HCT116 (cell line): ENCODE data around the gene FAM131A. TPM values are rescaled to one million over a fixed set of nuclear protein-coding genes. Genes with fewer than 3 reads are reported as not detected.

Experiments used
- ATAC-seq: fragments of 200-7000 bp; cut with Tn5 transposase; 2 replicates; pipeline ENCODE4 v1.9.1; 2020; ENCODE audit warnings: mild to moderate bottlenecking, moderate library complexity
- BruUV-seq: library from RNA; stranded (reverse); fragments of 400-500 nt; replicated peaks from 2 replicates; lab custom pipeline; 2021; lab: Mats Ljungman, UMichigan
- CTCF ChIA-PET: fragments of 300-600 bp; sonication (Branson Sonifier 250); formaldehyde crosslinking; loops from one replicate; lab custom pipeline; 2021; ENCODE audit warnings: antibody characterized with exemption; lab: Charles Lee
- POLR2A ChIA-PET: fragments of 300-600, 350-600 bp; sonication (Branson Sonifier 250); formaldehyde crosslinking; loops from one replicate; lab custom pipeline; 2021; ENCODE audit warnings: antibody characterized with exemption; lab: Charles Lee
- RAD21 ChIA-PET, 2 experiments: fragments of 300-600 bp; sonication (Branson Sonifier 250); formaldehyde crosslinking; loops; one replicate each; lab custom pipeline; 2023; ENCODE audit warnings: low total read pairs in 2 of 2; ENCODE audit not compliant: uncharacterized antibody in 2 of 2, unreplicated experiment in 2 of 2, low non-redundant PET in 1 of 2; lab: Charles Lee
- DNase-seq: peaks from one replicate; pipeline ENCODE4 v3.0.0-alpha.2; 2010; ENCODE audit warnings: low read depth, low spot score
- H2AFZ ChIP-seq: fragments of 200-600 bp; shearing (Covaris generic), sonication (generic); 2 replicates; pipeline ENCODE4 v1.6.1; 2017; ENCODE audit warnings: low read depth, mixed run types, mixed read lengths, antibody characterized with exemption, low read length; ENCODE audit not compliant: poor library complexity, severe bottlenecking
- H3K27ac ChIP-seq: 2 replicates; pipeline ENCODE4 v1.5.1; 2012; ENCODE audit warnings: low read depth, low read length
- H3K27me3 ChIP-seq: fragments of 200-600 bp; sonication (generic); 2 replicates; pipeline ENCODE4 v1.6.1; 2016; ENCODE audit warnings: mixed run types, low read length, mixed read lengths; ENCODE audit not compliant: insufficient read depth
- H3K36me3 ChIP-seq, 2 experiments: fragments of 200-500 bp in 1 of 2; fragments of 200-600 bp in 1 of 2; sonication (Bioruptor generic) in 1 of 2; sonication (generic) in 1 of 2; 2 replicates each; pipeline versions ENCODE4 v1.5.1 to v1.6.1; 2014 to 2016; ENCODE audit warnings: low read length in 2 of 2, inconsistent platforms in 1 of 2, mixed read lengths in 1 of 2, mixed run types in 1 of 2; ENCODE audit not compliant: insufficient read depth in 2 of 2, control insufficient read depth in 1 of 2
- H3K4me1 ChIP-seq, 2 experiments: fragments of 200-600 bp in 1 of 2; sonication (generic) in 1 of 2; 2 replicates each; pipeline versions ENCODE4 v1.5.1 to v1.6.1; 2012 to 2017; ENCODE audit warnings: low read length in 2 of 2, inconsistent platforms in 1 of 2, mild to moderate bottlenecking in 1 of 2, mixed read lengths in 1 of 2, mixed run types in 1 of 2, moderate library complexity in 1 of 2; ENCODE audit not compliant: insufficient read depth in 2 of 2, control insufficient read depth in 1 of 2
- H3K4me2 ChIP-seq: fragments of 200-600 bp; sonication (generic); 2 replicates; pipeline ENCODE4 v1.6.1; 2017; ENCODE audit warnings: mixed run types, low read length, mixed read lengths
- H3K4me3 ChIP-seq, 2 experiments: fragments of 200-600 bp in 1 of 2; sonication (generic) in 1 of 2; replicated peaks in 1 of 2; 2 replicates each; pipeline ENCODE4 v1.5.1; 2011 to 2016; ENCODE audit warnings: low read length in 2 of 2, control low read depth in 1 of 2, low read depth in 1 of 2, mild to moderate bottlenecking in 1 of 2, mixed read lengths in 1 of 2, mixed run types in 1 of 2
- H3K79me2 ChIP-seq: fragments of 200-600 bp; sonication (generic); 2 replicates; pipeline ENCODE4 v1.6.1; 2017; ENCODE audit warnings: mild to moderate bottlenecking, mixed run types, low read length, moderate library complexity, mixed read lengths; ENCODE audit not compliant: insufficient read depth
- H3K9ac ChIP-seq: fragments of 200-600 bp; sonication (generic); 2 replicates; pipeline ENCODE4 v1.6.1; 2016; ENCODE audit warnings: low read length, mixed read lengths
- H3K9me2 ChIP-seq: fragments of 200-600 bp; sonication (generic), shearing (Covaris generic); 2 replicates; pipeline ENCODE4 v1.6.1; 2017; ENCODE audit warnings: mixed run types, mild to moderate bottlenecking, moderate library complexity; ENCODE audit not compliant: insufficient read depth
- H3K9me3 ChIP-seq, 2 experiments: fragments of 200-500 bp in 1 of 2; fragments of 200-600 bp in 1 of 2; sonication (Bioruptor generic) in 1 of 2; sonication (generic) in 1 of 2; 2 replicates each; pipeline ENCODE4 v1.6.1; 2014 to 2017; ENCODE audit warnings: low read length in 2 of 2, mixed read lengths in 2 of 2, inconsistent platforms in 1 of 2, low read depth in 1 of 2, mild to moderate bottlenecking in 1 of 2, mixed run types in 1 of 2, moderate library complexity in 1 of 2; ENCODE audit not compliant: control insufficient read depth in 1 of 2, insufficient read depth in 1 of 2
- H4K20me1 ChIP-seq: fragments of 200-600 bp; sonication (generic), shearing (Covaris generic); 2 replicates; pipeline ENCODE4 v1.6.1; 2017; ENCODE audit warnings: mixed run types, mild to moderate bottlenecking, moderate library complexity; ENCODE audit not compliant: insufficient read depth
- CEBPB ChIP-seq: IDR thresholded peaks from 2 replicates; pipeline ENCODE4 v1.6.1; 2012; ENCODE audit warnings: low read depth
- ELF1 ChIP-seq: IDR thresholded peaks from 2 replicates; pipeline ENCODE4 v1.6.1; 2012; ENCODE audit warnings: low read depth, borderline replicate concordance
- EZH2 ChIP-seq: fragments of 200-600 bp; sonication (generic); IDR thresholded peaks from 2 replicates; pipeline ENCODE4 v1.6.1; 2017; ENCODE audit warnings: antibody characterized with exemption, mixed run types
- EZH2phosphoT487 ChIP-seq: fragments of 200-600 bp; IDR thresholded peaks from 2 replicates; pipeline ENCODE4 v1.6.1; 2018; ENCODE audit warnings: antibody characterized with exemption, borderline replicate concordance
- FOSL1 ChIP-seq: IDR thresholded peaks from 2 replicates; pipeline ENCODE4 v1.6.1; 2012; ENCODE audit warnings: low read depth
- JUND ChIP-seq: IDR thresholded peaks from 2 replicates; pipeline ENCODE4 v1.6.1; 2012
- MAX ChIP-seq: IDR thresholded peaks from 2 replicates; pipeline ENCODE4 v1.6.1; 2012
- POLR2A ChIP-seq: IDR thresholded peaks from 2 replicates; pipeline ENCODE4 v1.7.0; 2011; ENCODE audit warnings: borderline replicate concordance; ENCODE audit not compliant: insufficient read depth, insufficient read length; ENCODE audit errors: extremely low read depth
- POLR2AphosphoS5 ChIP-seq: IDR thresholded peaks from 2 replicates; pipeline ENCODE4 v1.6.1; 2011; ENCODE audit warnings: mild to moderate bottlenecking, low read depth, low read length, moderate library complexity
- SIN3A ChIP-seq: IDR thresholded peaks from 2 replicates; pipeline ENCODE4 v1.6.1; 2012; ENCODE audit warnings: low read depth
- SP1 ChIP-seq: IDR thresholded peaks from 2 replicates; pipeline ENCODE4 v1.6.1; 2012; ENCODE audit warnings: low read depth
- YY1 ChIP-seq: IDR thresholded peaks from 2 replicates; pipeline ENCODE4 v1.6.1; 2011; ENCODE audit warnings: low read length, low read depth, moderate library complexity, mild to moderate bottlenecking; ENCODE audit not compliant: insufficient replicate concordance; ENCODE audit errors: extremely low read depth
- ZNF274 ChIP-seq: fragments of 200-500 bp; sonication (Bioruptor generic); IDR thresholded peaks from 2 replicates; pipeline ENCODE4 v1.6.1; 2014; ENCODE audit warnings: mild to moderate bottlenecking, low read depth, low read length, inconsistent platforms
- intact Hi-C: fragments of 100-400 bp; cut with micrococcal nuclease; formaldehyde crosslinking; loops from 2 replicates; pipeline ENCODE4 v1.10.0; 2022
- total RNA-seq: library from RNA; stranded (reverse); gene quantifications from one replicate; pipeline ENCODE4 v1.2.1, GENCODE V29; 2021; ENCODE audit not compliant: unreplicated experiment

The FAM131A gene
- total RNA-seq, 1 experiment from 2014 or later, result 17.8 TPM

DNA sequence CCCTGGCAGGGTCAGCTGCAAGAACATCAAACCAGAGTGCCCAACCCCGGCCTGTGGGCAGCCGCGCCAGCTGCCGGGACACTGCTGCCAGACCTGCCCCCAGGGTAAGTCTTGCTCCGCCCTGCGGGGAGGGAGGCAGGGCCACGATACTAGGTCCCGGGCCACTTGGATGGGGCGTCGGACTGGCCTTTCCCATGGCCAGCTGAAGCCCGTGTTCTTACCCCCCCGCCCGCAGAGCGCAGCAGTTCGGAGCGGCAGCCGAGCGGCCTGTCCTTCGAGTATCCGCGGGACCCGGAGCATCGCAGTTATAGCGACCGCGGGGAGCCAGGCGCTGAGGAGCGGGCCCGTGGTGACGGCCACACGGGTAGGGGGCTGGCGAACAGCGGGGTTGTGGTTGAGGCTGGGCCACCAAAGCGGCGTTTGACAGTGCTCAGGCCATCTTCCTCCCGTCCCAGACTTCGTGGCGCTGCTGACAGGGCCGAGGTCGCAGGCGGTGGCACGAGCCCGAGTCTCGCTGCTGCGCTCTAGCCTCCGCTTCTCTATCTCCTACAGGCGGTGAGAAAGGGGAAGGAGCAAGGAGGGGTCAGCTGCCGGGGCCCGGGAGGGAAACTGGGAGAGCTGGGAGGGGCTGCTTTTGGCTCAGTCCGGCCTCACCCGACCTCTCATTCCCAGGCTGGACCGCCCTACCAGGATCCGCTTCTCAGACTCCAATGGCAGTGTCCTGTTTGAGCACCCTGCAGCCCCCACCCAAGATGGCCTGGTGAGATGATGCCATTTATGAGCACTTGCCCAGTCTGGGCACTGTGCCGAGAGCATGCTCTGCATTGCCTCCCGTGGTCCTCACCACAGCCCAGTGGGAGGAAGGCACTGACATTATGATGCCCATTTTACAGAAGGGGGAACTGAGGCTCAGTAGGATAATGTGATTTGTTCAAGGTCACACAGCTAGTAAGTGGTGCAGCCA, 44.1 kb downstream of the FAM131A start:
- H3K9ac ChIP-seq, result no peak overlapping the region
- TF ChIP-seq CEBPB, result no peak
- no peak for TF ChIP-seq EZH2
- TF ChIP-seq ELF1, result no peak
- TF ChIP-seq FOSL1, result no peak
- TF ChIP-seq SIN3A, result no peak
- no peak for TF ChIP-seq SP1
- TF ChIP-seq ZNF274, result no peak
- no peak for TF ChIP-seq EZH2phosphoT487
- TF ChIP-seq JUND, result no peak
- no peak for TF ChIP-seq YY1
- TF ChIP-seq MAX, result no peak
- no peak for TF ChIP-seq POLR2AphosphoS5
- no peak for TF ChIP-seq POLR2A
- TF ChIP-seq, all 23 proteins: peak for 0
- Histone ChIP-seq H3K4me2 (peak overlapping the region; percentile 87; the same call in 1 of the 2 replicates), H2AFZ (no peak overlapping the region), H4K20me1 (no peaks in the 10 kb centered on the region), H3K9me3 (no peaks in the 10 kb centered on the region), H3K4me1 (peaks cover 4 to 20% of the 10 kb centered on the region in 2 experiments; a peak in 2 of 4 replicates), H3K79me2 (no peaks in the 10 kb centered on the region), H3K27ac (no peak overlapping the region), H3K9me2 (no peaks in the 10 kb centered on the region), H3K36me3 (no peaks in the 10 kb centered on the region), H3K4me3 (no peak overlapping the region), H3K27me3 (no peaks in the 10 kb centered on the region)
- no TSS peak for BruUV-seq
- DNase-seq, result no peak
- ChIA-PET CTCF (no interaction called here), POLR2A (no interaction called here), RAD21 (no interaction called here)
- ATAC-seq, result no peak
- intact Hi-C loops, result no loop called here
